Measurements from ENCODE around the gene FAM89A. TPM values are rescaled to one million over a fixed set of nuclear protein-coding genes. Genes with fewer than 3 reads are reported as not detected.

FAM89A gene
- total RNA-seq, 1 donor = 22.5 TPM

DNA sequence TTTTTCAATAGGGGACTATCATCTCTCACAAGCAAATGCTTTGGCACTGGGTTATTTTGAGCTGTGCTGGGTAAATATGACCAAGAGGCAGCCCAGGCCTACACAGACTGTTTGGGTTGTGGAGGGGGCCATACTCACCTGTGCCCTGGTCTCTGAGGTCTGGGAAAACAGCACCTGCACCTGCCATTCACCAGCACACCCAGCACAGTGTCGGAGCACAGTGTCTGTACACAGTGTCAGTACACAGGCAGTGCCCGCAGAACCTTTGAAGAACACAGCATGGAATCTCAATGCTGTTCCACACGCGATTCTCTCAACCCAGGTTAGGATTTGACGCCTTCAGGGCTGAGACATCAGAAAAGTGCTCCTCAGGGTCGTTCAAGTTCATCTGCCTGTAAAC, 35.0 kb upstream of the FAM89A start:
- TF ChIP-seq, protein P1, sequence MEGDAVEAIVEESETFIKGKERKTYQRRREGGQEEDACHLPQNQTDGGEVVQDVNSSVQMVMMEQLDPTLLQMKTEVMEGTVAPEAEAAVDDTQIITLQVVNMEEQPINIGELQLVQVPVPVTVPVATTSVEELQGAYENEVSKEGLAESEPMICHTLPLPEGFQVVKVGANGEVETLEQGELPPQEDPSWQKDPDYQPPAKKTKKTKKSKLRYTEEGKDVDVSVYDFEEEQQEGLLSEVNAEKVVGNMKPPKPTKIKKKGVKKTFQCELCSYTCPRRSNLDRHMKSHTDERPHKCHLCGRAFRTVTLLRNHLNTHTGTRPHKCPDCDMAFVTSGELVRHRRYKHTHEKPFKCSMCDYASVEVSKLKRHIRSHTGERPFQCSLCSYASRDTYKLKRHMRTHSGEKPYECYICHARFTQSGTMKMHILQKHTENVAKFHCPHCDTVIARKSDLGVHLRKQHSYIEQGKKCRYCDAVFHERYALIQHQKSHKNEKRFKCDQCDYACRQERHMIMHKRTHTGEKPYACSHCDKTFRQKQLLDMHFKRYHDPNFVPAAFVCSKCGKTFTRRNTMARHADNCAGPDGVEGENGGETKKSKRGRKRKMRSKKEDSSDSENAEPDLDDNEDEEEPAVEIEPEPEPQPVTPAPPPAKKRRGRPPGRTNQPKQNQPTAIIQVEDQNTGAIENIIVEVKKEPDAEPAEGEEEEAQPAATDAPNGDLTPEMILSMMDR (IDR thresholded peaks at IDR 0.05; ENCODE audit: insufficient read depth, low read depth, low read length) = no peak
- DNase-seq (ENCODE audit: low read depth) = no peak
- no peak overlapping the region for H3K4me3 ChIP-seq (ENCODE audit: low read depth, low read length)

GRCh38 chr1:231074046-231074445, 34.0 kb upstream of the FAM89A start:
- TF ChIP-seq, protein P1 (IDR thresholded peaks at IDR 0.05; ENCODE audit: insufficient read depth, low read depth, low read length) = no peak
- DNase-seq (ENCODE audit: low read depth) = no peak
- H3K4me3 ChIP-seq (ENCODE audit: low read depth, low read length) = no peak overlapping the region

GRCh38 chr1:231073331-231073730, 33.3 kb upstream of the FAM89A start:
- no peak overlapping the region for H3K4me3 ChIP-seq (ENCODE audit: low read depth, low read length)
- DNase-seq (ENCODE audit: low read depth) = no peak
- TF ChIP-seq, protein P1 (IDR thresholded peaks at IDR 0.05; ENCODE audit: insufficient read depth, low read depth, low read length) = no peak

DNA sequence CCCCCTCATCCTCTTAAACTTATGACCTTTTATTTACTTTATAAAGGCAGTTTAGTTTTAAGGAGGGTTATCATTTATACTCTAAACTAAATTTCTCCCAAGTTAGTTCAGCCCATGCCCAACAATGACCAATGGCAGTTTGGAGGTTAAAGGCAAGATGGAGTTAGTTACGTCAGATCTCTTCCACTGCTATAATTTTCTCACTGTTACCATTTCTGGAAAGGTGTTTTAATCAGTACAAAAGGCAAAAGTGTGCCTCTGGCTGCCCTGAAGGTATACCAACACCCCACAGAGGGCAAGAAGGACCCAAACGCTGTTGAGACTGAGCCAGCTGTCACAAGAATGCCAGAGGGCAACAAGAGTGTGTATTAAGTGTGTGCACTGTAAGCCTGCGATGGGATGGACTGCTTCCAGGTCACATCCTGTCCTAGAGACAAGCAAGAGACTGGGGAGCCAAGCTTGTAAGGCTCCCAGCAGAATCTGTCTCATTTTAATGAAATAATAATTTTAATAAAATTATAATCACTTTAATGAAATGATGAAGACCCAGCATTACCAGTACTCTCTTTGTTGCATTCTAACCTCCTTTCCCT, 32.5 kb upstream of the FAM89A start:
- no peak for DNase-seq (ENCODE audit: low read depth)
- TF ChIP-seq, protein P1 (IDR thresholded peaks at IDR 0.05; ENCODE audit: insufficient read depth, low read depth, low read length) = no peak
- H3K4me3 ChIP-seq (ENCODE audit: low read depth, low read length) = no peak overlapping the region

- TF ChIP-seq, protein P1 (IDR thresholded peaks at IDR 0.05; ENCODE audit: insufficient read depth, low read depth, low read length) = no peak
- no peak overlapping the region for H3K4me3 ChIP-seq (ENCODE audit: low read depth, low read length)
- DNase-seq (ENCODE audit: low read depth) = no peak
Measured at GRCh38 chr1:231072041-231072440, 32.0 kb upstream of the FAM89A start.

DNA sequence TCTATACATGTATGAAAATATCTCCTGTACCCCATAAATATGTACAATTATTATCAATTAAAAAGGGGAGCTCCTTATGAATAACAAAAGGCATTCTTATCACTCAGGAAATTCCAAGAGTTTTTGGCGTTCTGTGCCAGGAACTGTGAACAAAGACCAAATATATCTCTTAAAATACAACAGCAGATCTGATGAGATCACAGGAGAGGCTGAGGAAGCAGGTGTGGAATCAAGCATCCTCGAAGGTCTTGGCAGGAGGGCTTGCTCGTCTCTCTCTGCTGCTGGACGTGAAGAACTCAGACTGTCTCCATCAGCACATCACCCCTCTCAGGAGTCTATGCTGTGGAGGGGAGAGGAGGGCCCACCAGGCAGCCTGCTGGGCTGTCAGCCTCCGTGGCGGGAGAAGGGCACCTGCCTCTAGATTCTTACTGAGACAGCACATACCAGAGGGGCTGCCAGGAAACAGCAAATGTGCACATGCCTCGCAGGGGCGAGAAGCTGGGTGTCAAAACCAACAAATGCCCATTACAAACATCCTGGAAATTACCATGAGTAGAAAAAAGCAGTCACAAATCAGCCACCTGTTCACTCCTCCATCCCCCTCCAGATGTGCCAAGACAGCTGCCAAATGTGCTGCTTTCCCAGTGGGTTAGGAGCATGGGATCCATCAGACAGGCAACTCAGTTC, 30.8 kb upstream of the FAM89A start:
- no peak overlapping the region for H3K4me3 ChIP-seq (ENCODE audit: low read depth, low read length)
- TF ChIP-seq, protein P1 (IDR thresholded peaks at IDR 0.05; ENCODE audit: insufficient read depth, low read depth, low read length) = no peak
- DNase-seq (ENCODE audit: low read depth) = no peak
